ENCODE data around the gene TUBE1. TPM values are rescaled to one million over a fixed set of nuclear protein-coding genes. Genes with fewer than 3 reads are reported as not detected.

TUBE1 gene
- total and polyA plus RNA-seq, 2 of the 4 experiments (the other 2 are of a cell fraction): 7.9 to 8.6 TPM

GRCh38 chr6:112117554-112117953 lies 30.3 kb upstream of the TUBE1 start:
- Histone ChIP-seq H2BK120ac (ENCODE audit: low read depth, low read length) (no peak overlapping the region), H3K23ac (ENCODE audit: low read depth, low read length) (peak overlapping the region; percentile 24; the same call in 1 of the 2 replicates), H2BK15ac (ENCODE audit: low read depth, low read length) (no peak overlapping the region), H3K4me1 (ENCODE audit: control insufficient read depth, insufficient read depth, low read length) (peaks cover 2% of the 10 kb centered on the region), H2AK5ac (ENCODE audit: low read depth, low read length) (no peak overlapping the region; the same call in 1 of the 2 replicates), H3K14ac (replicated peaks; ENCODE audit: low read depth, low read length) (peak overlapping the region; percentile 83), H3K9me3 (ENCODE audit: control insufficient read depth, insufficient read depth, low read length) (no peaks in the 10 kb centered on the region), H3K9ac (ENCODE audit: low read depth, low read length) (no peak overlapping the region), H2BK5ac (ENCODE audit: low read depth, low read length, poor library complexity, severe bottlenecking) (no peak overlapping the region), H3K9me1 (ENCODE audit: insufficient read depth, low read length) (peaks cover 6% of the 10 kb centered on the region), H3K27me3 (ENCODE audit: control insufficient read depth, insufficient read depth, low read length) (no peaks in the 10 kb centered on the region), H3K4me2 (ENCODE audit: low read depth, low read length) (no peak overlapping the region), H4K20me1 (ENCODE audit: insufficient read depth, low read length) (no peaks in the 10 kb centered on the region), H2BK20ac (ENCODE audit: low read depth, low read length) (no peak overlapping the region), H2AFZ (replicated peaks; ENCODE audit: low read length, poor library complexity) (peak overlapping the region; percentile 39), H3K18ac (ENCODE audit: low read depth, low read length) (no peak overlapping the region), H4K91ac (ENCODE audit: insufficient read depth, low read depth, low read length) (no peak overlapping the region), H3K79me1 (ENCODE audit: low read depth in 1 of 2, low read length in 2 of 2) (no peaks in the 10 kb centered on the region), H3K36me3 (ENCODE audit: control insufficient read depth, insufficient read depth, low read length) (peaks cover 61% of the 10 kb centered on the region), H3K4ac (ENCODE audit: low read depth, low read length) (peak overlapping the region; percentile 41; the same call in 1 of the 2 replicates), H2AK9ac (replicated peaks; ENCODE audit: low read depth, low read length, poor library complexity) (no peak overlapping the region), H3K27ac (ENCODE audit: insufficient read depth, low read length) (no peak overlapping the region), H4K8ac (ENCODE audit: low read depth in 2 of 2, low read length in 2 of 2) (peak overlapping the region in 1 of 2 experiments; percentile 18; a peak in 1 of 4 replicates), H3K4me3 (ENCODE audit: insufficient read depth, low read depth, low read length) (no peak overlapping the region), H3K56ac (ENCODE audit: extremely low read depth, insufficient read depth, low read length) (no peak overlapping the region), H4K5ac (ENCODE audit: low read depth, low read length) (no peak overlapping the region)
- CTCF ChIA-PET: no interaction called here
- WGBS, 2 experiments (ENCODE audit: extremely low coverage in 2 of 2, insufficient read length in 1 of 2): no CpG with 5 or more reads among the region's 1 CpG
- no peak for TF ChIP-seq RCOR1 (IDR thresholded peaks at IDR 0.05; ENCODE audit: insufficient replicate concordance, low read length)
- no peak for TF ChIP-seq RAD21 (IDR thresholded peaks at IDR 0.05; ENCODE audit: low read length)
- no peak for TF ChIP-seq RFX5 (IDR thresholded peaks at IDR 0.05; ENCODE audit: low read depth, low read length)
- no peak for TF ChIP-seq ELK1 (IDR thresholded peaks at IDR 0.05; ENCODE audit: borderline replicate concordance, low read depth, low read length)
- TF ChIP-seq BHLHE40 (IDR thresholded peaks at IDR 0.05; ENCODE audit: low read depth, low read length): no peak
- TF ChIP-seq MXI1 (IDR thresholded peaks at IDR 0.05; ENCODE audit: borderline replicate concordance, low read depth, low read length): no peak
- TF ChIP-seq MAFK (IDR thresholded peaks at IDR 0.05; ENCODE audit: low read depth, low read length): no peak
- TF ChIP-seq POLR2A (IDR thresholded peaks at IDR 0.05; ENCODE audit: low read depth, low read length): no peak
- TF ChIP-seq USF2 (IDR thresholded peaks at IDR 0.05; ENCODE audit: low read depth, low read length): no peak
- no peak for TF ChIP-seq CEBPB (IDR thresholded peaks at IDR 0.05; ENCODE audit: low read depth, low read length)
- intact Hi-C loops (cut with micrococcal nuclease) (no loop called here), in situ Hi-C loops (cut with MboI; ENCODE audit: low sequenced_read_pairs) (no loop called here), dilution Hi-C loops (cut with HindIII; ENCODE audit: low sequenced_read_pairs, unreplicated experiment) (no loop called here)
- DNase-seq (peak; percentile 62), ATAC-seq (ENCODE audit: low read depth) (peak; percentile 49)
- POLR2A ChIA-PET (ENCODE audit: unreplicated experiment): no interaction called here
- no TSS peak for BruUV-seq (replicated peaks)

Measured in IMR-90 (cell line).